Measurements from ENCODE around the gene ATG9A. TPM values are rescaled to one million over a fixed set of nuclear protein-coding genes. Genes with fewer than 3 reads are reported as not detected.

ATG9A gene
- total RNA-seq, 4 donors from 2014 or later, result 39.8 to 82.6 (median 47.0) TPM

DNA sequence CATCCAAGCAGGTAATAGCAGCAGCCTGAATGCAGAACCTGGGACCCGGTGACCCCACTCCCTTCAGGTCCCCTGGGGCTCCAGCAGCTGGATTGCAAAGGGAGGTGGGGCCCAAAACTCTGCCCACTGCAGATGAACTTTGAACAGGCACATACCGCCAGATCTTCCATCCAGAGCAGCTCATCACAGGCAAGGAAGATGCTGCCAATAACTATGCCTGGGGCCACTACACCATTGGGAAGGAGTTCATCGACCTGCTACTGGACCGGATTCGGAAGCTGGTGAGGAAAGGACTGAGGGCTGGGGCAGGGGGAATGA is 40.6 kb upstream of the ATG9A start:
- 91% methylated on average over 4 of the region's 5 CpGs; no CpG with 5 or more reads in 1 of the 2 donors for WGBS, 2 donors (ENCODE audit: low coverage in 1 of 2)
- H3K9me3 ChIP-seq, result no peaks in the 10 kb centered on the region
- H3K27ac ChIP-seq, result no peak overlapping the region
- H3K4me3 ChIP-seq, result no peak overlapping the region
- H3K4me1 ChIP-seq, result peaks cover 0 to 10% (median 5%) of the 10 kb centered on the region in 3 donors
- TF ChIP-seq EP300 (IDR thresholded peaks at IDR 0.05) (no peak), POLR2AphosphoS5 (IDR thresholded peaks at IDR 0.05) (no peak), CTCF (IDR thresholded peaks at IDR 0.05) (no peak), POLR2A (IDR thresholded peaks at IDR 0.05) (no peak)
- H3K27me3 ChIP-seq, result no peaks in the 10 kb centered on the region
- no peak for ATAC-seq
- no peaks in the 10 kb centered on the region for H3K36me3 ChIP-seq

DNA sequence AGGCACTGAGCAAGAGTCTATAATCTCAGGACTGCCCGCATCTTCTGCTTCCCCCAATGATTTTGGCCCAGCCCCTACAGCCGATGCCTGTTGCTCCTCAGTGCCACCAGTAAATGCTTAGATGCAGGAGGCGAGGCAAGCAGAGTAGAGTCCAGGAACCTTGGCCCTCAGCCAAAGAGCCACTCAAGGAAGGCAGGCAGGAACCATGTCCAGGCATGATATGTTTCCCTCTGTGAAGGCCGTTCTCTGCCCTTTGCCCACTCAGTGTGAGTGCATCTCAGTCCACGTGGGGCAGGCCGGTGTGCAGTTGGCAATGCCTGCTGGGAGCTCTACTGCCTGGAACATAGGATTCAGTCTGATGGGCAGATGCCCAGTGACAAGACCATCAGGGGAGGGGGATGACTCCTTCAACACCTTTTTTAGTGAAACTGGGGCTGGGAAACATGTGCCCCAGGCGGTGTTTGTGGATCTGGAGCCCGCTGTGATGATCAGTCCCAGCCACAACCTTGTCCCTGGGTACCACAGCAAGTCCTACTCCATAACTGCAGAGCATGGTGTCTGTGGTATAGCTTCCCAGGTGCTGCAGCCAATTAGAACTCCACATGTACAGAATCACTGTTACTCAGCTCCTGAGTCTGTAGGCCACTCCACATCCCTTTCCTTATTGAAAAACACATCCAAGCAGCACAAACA is 40.1 kb upstream of the ATG9A start:
- TF ChIP-seq CTCF (IDR thresholded peaks at IDR 0.05) (no peak), POLR2A (IDR thresholded peaks at IDR 0.05) (no peak), POLR2AphosphoS5 (IDR thresholded peaks at IDR 0.05) (no peak), EP300 (IDR thresholded peaks at IDR 0.05) (no peak)
- WGBS, 2 donors (ENCODE audit: low coverage in 1 of 2), result 51 to 100% methylated on average over 1 to 5 of the region's 8 CpGs
- ATAC-seq, result no peak

DNA sequence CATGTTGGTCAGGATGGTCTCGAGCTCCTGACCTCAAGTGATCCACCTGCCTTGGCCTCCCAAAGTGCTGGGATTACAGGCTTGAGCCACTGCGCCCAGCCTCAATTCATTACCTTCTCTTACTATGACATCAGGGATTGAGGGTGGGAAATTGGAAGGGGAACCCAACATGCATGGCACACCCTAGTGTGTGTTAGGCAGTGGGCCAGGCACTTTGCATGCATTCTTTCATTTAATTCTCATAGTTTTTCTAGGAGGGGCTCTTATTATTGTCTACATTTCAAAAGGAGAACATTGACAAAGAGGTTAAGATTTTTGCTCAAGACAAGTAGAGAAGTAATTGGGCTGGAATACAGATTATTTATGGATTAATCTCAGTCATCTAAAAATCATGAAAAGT is 38.9 kb upstream of the ATG9A start:
- no peak for ATAC-seq
- no peak overlapping the region for H3K4me3 ChIP-seq
- no peaks in the 10 kb centered on the region for H3K4me1 ChIP-seq
- no peaks in the 10 kb centered on the region for H3K36me3 ChIP-seq
- H3K9me3 ChIP-seq, result no peaks in the 10 kb centered on the region
- TF ChIP-seq POLR2A (IDR thresholded peaks at IDR 0.05) (no peak), CTCF (IDR thresholded peaks at IDR 0.05) (no peak), EP300 (IDR thresholded peaks at IDR 0.05) (no peak), POLR2AphosphoS5 (IDR thresholded peaks at IDR 0.05) (no peak)
- H3K27ac ChIP-seq, result no peak overlapping the region
- WGBS, 2 donors (ENCODE audit: low coverage in 1 of 2), result 75% methylated on average over 2 of the region's 2 CpGs; no CpG with 5 or more reads in 1 of the 2 donors
- no peaks in the 10 kb centered on the region for H3K27me3 ChIP-seq

More for the DNA sequence above, 40.1 kb upstream of the ATG9A start:
- H3K36me3 ChIP-seq, result no peaks in the 10 kb centered on the region
- no peaks in the 10 kb centered on the region for H3K27me3 ChIP-seq
- peaks cover 0 to 7% (median 5%) of the 10 kb centered on the region in 3 donors for H3K4me1 ChIP-seq
- H3K4me3 ChIP-seq, result no peak overlapping the region
- H3K27ac ChIP-seq, result no peak overlapping the region
- H3K9me3 ChIP-seq, result no peaks in the 10 kb centered on the region

- peaks cover 12% of the 10 kb centered on the region for H3K27me3 ChIP-seq
- WGBS, 2 donors (ENCODE audit: low coverage in 1 of 2), result 80% methylated on average over 1 of the region's 1 CpG; no CpG with 5 or more reads in 1 of the 2 donors
- H3K4me1 ChIP-seq, result no peaks in the 10 kb centered on the region
- H3K27ac ChIP-seq, result no peak overlapping the region
- TF ChIP-seq POLR2A (IDR thresholded peaks at IDR 0.05), result no peak
- no peak for TF ChIP-seq CTCF (IDR thresholded peaks at IDR 0.05)
- TF ChIP-seq POLR2AphosphoS5 (IDR thresholded peaks at IDR 0.05), result no peak
- TF ChIP-seq EP300 (IDR thresholded peaks at IDR 0.05), result no peak
- no peak for ATAC-seq
- no peaks in the 10 kb centered on the region for H3K9me3 ChIP-seq
- no peak overlapping the region for H3K4me3 ChIP-seq
- H3K36me3 ChIP-seq, result no peaks in the 10 kb centered on the region
These were observed 37.5 kb upstream of the ATG9A start for GRCh38 chr2:219266886-219267285.

DNA sequence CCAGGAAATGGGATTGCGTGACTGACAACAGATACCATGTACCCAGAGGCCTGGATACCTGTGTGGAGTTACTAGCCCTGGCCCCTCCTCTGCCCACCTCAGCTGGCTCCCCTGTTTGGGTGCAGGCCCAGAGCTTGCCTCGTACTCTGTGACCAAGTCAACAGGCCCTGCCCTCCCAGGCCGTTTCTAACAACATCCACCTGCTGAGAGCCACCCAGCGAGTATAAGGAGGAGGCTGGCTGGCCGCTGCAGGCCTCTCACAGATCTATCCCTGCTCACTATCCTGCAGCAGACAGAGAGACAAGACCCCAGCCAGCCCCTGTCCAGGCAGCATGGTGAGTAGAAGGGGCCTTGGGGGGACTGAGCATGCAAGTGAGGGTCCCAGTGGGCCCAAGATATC is 36.8 kb upstream of the ATG9A start:
- H3K27me3 ChIP-seq, result peaks cover 16% of the 10 kb centered on the region
- no peaks in the 10 kb centered on the region for H3K9me3 ChIP-seq
- H3K36me3 ChIP-seq, result no peaks in the 10 kb centered on the region
- TF ChIP-seq CTCF (IDR thresholded peaks at IDR 0.05), result no peak
- TF ChIP-seq POLR2A (IDR thresholded peaks at IDR 0.05), result no peak
- TF ChIP-seq POLR2AphosphoS5 (IDR thresholded peaks at IDR 0.05), result no peak
- no peak for TF ChIP-seq EP300 (IDR thresholded peaks at IDR 0.05)
- no peak overlapping the region for H3K4me3 ChIP-seq
- no peak overlapping the region for H3K27ac ChIP-seq
- WGBS, 2 donors (ENCODE audit: low coverage in 1 of 2), result 14% methylated on average over 1 of the region's 5 CpGs; no CpG with 5 or more reads in 1 of the 2 donors
- no peak for ATAC-seq
- no peaks in the 10 kb centered on the region for H3K4me1 ChIP-seq

Data from gastroesophageal sphincter (tissue), 4 donors.